HUES6 (cell line): ENCODE measurements around the gene PRICKLE2.

Experiments
- H3K27ac ChIP-seq: 2 replicates; pipeline ENCODE4 v1.7.0; 2013; ENCODE audit warnings: low read depth, mild to moderate bottlenecking, low read length, inconsistent platforms
- H3K27me3 ChIP-seq: 2 replicates; pipeline ENCODE4 v1.6.1; 2013; ENCODE audit warnings: low read length; ENCODE audit not compliant: control insufficient read depth, insufficient read depth
- H3K36me3 ChIP-seq: 2 replicates; pipeline ENCODE4 v1.6.1; 2013; ENCODE audit warnings: low read length; ENCODE audit not compliant: control insufficient read depth, insufficient read depth
- H3K4me1 ChIP-seq: 2 replicates; pipeline ENCODE4 v1.6.1; 2013; ENCODE audit warnings: low read length; ENCODE audit not compliant: control insufficient read depth, insufficient read depth
- H3K4me3 ChIP-seq: 2 replicates; pipeline ENCODE4 v1.5.1; 2013; ENCODE audit warnings: low read depth, low read length
- H3K9ac ChIP-seq: one replicate; pipeline ENCODE4 v1.6.1; 2013; ENCODE audit warnings: mild to moderate bottlenecking, low read length
- H3K9me3 ChIP-seq: 2 replicates; pipeline ENCODE4 v1.6.1; 2013; ENCODE audit warnings: low read depth, low read length; ENCODE audit not compliant: control insufficient read depth, insufficient read depth

Gene PRICKLE2

GRCh38 chr3:64228110-64228509 is 2.8 kb upstream of the PRICKLE2 start:
- Histone ChIP-seq H3K36me3 (no peaks in the 10 kb centered on the region), H3K27me3 (no peaks in the 10 kb centered on the region), H3K9me3 (no peaks in the 10 kb centered on the region), H3K9ac (no peak overlapping the region), H3K4me1 (peaks cover 18% of the 10 kb centered on the region), H3K27ac (no peak overlapping the region), H3K4me3 (no peak overlapping the region)

- no peak overlapping the region for H3K9ac ChIP-seq
- no peaks in the 10 kb centered on the region for H3K9me3 ChIP-seq
- H3K4me1 ChIP-seq, result peaks cover 22% of the 10 kb centered on the region
- H3K27ac ChIP-seq, result no peak overlapping the region
- no peak overlapping the region for H3K4me3 ChIP-seq
- H3K27me3 ChIP-seq, result no peaks in the 10 kb centered on the region
- H3K36me3 ChIP-seq, result no peaks in the 10 kb centered on the region
Observed at GRCh38 chr3:64226730-64227129, 1.5 kb upstream of the PRICKLE2 start.

GRCh38 chr3:64225695-64226499 is 631 bp upstream of the PRICKLE2 start:
- no peak overlapping the region for H3K9ac ChIP-seq
- H3K27ac ChIP-seq, result no peak overlapping the region
- peak overlapping the region; percentile 50 for H3K4me3 ChIP-seq
- H3K9me3 ChIP-seq, result no peaks in the 10 kb centered on the region
- H3K36me3 ChIP-seq, result no peaks in the 10 kb centered on the region
- peaks cover 4% of the 10 kb centered on the region; the same call in 1 of the 2 replicates for H3K27me3 ChIP-seq
- peaks cover 30% of the 10 kb centered on the region for H3K4me1 ChIP-seq

- Histone ChIP-seq H3K4me3 (no peak overlapping the region), H3K4me1 (peaks cover 44% of the 10 kb centered on the region), H3K27ac (no peak overlapping the region), H3K9me3 (no peaks in the 10 kb centered on the region), H3K9ac (no peak overlapping the region), H3K36me3 (no peaks in the 10 kb centered on the region), H3K27me3 (peaks cover 22% of the 10 kb centered on the region)
Observed at GRCh38 chr3:64223791-64224745, 1.2 kb downstream of the PRICKLE2 start.

GRCh38 chr3:64222501-64223111 is 2.7 kb downstream of the PRICKLE2 start:
- no peaks in the 10 kb centered on the region for H3K36me3 ChIP-seq
- H3K4me1 ChIP-seq, result peaks cover 46% of the 10 kb centered on the region
- no peak overlapping the region for H3K4me3 ChIP-seq
- peaks cover 29% of the 10 kb centered on the region for H3K27me3 ChIP-seq
- no peaks in the 10 kb centered on the region for H3K9me3 ChIP-seq
- H3K27ac ChIP-seq, result no peak overlapping the region
- H3K9ac ChIP-seq, result no peak overlapping the region

GRCh38 chr3:64221571-64222257 is 3.6 kb downstream of the PRICKLE2 start:
- H3K27ac ChIP-seq, result no peak overlapping the region
- H3K36me3 ChIP-seq, result no peaks in the 10 kb centered on the region
- no peak overlapping the region for H3K9ac ChIP-seq
- H3K27me3 ChIP-seq, result peaks cover 38% of the 10 kb centered on the region
- no peak overlapping the region for H3K4me3 ChIP-seq
- H3K9me3 ChIP-seq, result no peaks in the 10 kb centered on the region
- peaks cover 50% of the 10 kb centered on the region for H3K4me1 ChIP-seq

- no peaks in the 10 kb centered on the region for H3K9me3 ChIP-seq
- peak overlapping the region; percentile 3 for H3K9ac ChIP-seq
- H3K4me1 ChIP-seq, result peaks cover 48% of the 10 kb centered on the region
- H3K27ac ChIP-seq, result no peak overlapping the region
- H3K27me3 ChIP-seq, result peaks cover 42% of the 10 kb centered on the region
- H3K4me3 ChIP-seq, result no peak overlapping the region
- H3K36me3 ChIP-seq, result no peaks in the 10 kb centered on the region
Observed at GRCh38 chr3:64220161-64220914, 4.9 kb downstream of the PRICKLE2 start.

- Histone ChIP-seq H3K4me3 (no peak overlapping the region), H3K9me3 (no peaks in the 10 kb centered on the region), H3K27me3 (peaks cover 42% of the 10 kb centered on the region), H3K27ac (no peak overlapping the region), H3K9ac (no peak overlapping the region), H3K4me1 (peaks cover 52% of the 10 kb centered on the region), H3K36me3 (no peaks in the 10 kb centered on the region)
Observed at GRCh38 chr3:64218746-64219145, 6.5 kb downstream of the PRICKLE2 start.

GRCh38 chr3:64218329-64218728 is 6.9 kb downstream of the PRICKLE2 start:
- Histone ChIP-seq H3K27me3 (peaks cover 42% of the 10 kb centered on the region), H3K9ac (no peak overlapping the region), H3K4me3 (no peak overlapping the region), H3K27ac (no peak overlapping the region), H3K9me3 (no peaks in the 10 kb centered on the region), H3K4me1 (peaks cover 52% of the 10 kb centered on the region), H3K36me3 (no peaks in the 10 kb centered on the region)
